GM12874 (cell line): Measurements from ENCODE around the gene MMAA.

ENCODE experiments used
- TF ChIP-seq, protein P1 (sequence below): IDR thresholded peaks from 2 replicates; pipeline ENCODE4 v1.5.1; 2011; ENCODE audit warnings: low read depth, mild to moderate bottlenecking, control low read depth, low read length, moderate library complexity; ENCODE audit not compliant: insufficient read depth

MMAA gene

GRCh38 chr4:145656156-145656555 is 37.0 kb downstream of the MMAA start:
- TF ChIP-seq, protein P1, sequence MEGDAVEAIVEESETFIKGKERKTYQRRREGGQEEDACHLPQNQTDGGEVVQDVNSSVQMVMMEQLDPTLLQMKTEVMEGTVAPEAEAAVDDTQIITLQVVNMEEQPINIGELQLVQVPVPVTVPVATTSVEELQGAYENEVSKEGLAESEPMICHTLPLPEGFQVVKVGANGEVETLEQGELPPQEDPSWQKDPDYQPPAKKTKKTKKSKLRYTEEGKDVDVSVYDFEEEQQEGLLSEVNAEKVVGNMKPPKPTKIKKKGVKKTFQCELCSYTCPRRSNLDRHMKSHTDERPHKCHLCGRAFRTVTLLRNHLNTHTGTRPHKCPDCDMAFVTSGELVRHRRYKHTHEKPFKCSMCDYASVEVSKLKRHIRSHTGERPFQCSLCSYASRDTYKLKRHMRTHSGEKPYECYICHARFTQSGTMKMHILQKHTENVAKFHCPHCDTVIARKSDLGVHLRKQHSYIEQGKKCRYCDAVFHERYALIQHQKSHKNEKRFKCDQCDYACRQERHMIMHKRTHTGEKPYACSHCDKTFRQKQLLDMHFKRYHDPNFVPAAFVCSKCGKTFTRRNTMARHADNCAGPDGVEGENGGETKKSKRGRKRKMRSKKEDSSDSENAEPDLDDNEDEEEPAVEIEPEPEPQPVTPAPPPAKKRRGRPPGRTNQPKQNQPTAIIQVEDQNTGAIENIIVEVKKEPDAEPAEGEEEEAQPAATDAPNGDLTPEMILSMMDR: no peak

GRCh38 chr4:145660064-145660463 is 40.9 kb downstream of the MMAA start:
- TF ChIP-seq, protein P1: no peak

GRCh38 chr4:145663194-145663593 is 44.0 kb downstream of the MMAA start:
- TF ChIP-seq, protein P1: no peak

- TF ChIP-seq, protein P1: no peak
Observed at GRCh38 chr4:145665773-145666172, 46.6 kb downstream of the MMAA start.

GRCh38 chr4:145670422-145670821 is 51.2 kb downstream of the MMAA start:
- TF ChIP-seq, protein P1: no peak

- TF ChIP-seq, protein P1: no peak
Observed at GRCh38 chr4:145679520-145679919, 60.3 kb downstream of the MMAA start.

DNA sequence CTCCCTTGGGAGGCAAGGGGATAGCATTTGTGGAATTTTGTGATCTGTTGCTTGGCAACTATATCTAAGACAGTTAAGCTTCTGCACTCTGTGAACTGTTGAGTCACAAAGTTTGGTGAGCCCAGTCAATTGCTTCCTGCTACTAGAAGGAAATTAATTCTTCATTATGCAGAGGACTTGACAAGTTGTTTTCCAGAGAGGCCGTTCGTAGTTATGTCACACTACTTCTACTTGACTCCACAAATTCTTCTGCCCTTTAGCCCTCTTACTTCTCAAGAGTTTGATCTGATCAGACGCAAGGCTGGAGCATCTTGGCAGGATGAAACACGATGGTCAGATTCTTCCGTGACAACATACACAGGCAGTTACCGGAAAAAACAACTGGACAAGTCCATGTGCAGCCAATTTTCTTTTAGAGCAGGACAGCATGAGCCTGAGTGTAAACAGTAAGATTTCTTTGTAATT is 60.8 kb downstream of the MMAA start, which contains the start of gene C4orf51:
C4orf51 (plus strand) TSS at position 156 of the 465 bp plus-strand sequence; CDS start at position 214, 58 bp downstream.
- TF ChIP-seq, protein P1: no peak
